Neural progenitor cell (in vitro differentiated cells): Measurements from ENCODE around the gene PCED1A.

Experiments
- EZH2phosphoT487 ChIP-seq: fragments of 200-600 bp; sonication (generic); IDR thresholded peaks from 2 replicates; pipeline ENCODE4 v1.6.1; 2017; ENCODE audit warnings: antibody characterized with exemption
- TF ChIP-seq, protein P1 (sequence below): fragments of 200-600 bp; sonication (generic); IDR thresholded peaks from 2 replicates; pipeline ENCODE4 v1.5.1; 2017; ENCODE audit warnings: antibody characterized with exemption, mild to moderate bottlenecking

DNA sequence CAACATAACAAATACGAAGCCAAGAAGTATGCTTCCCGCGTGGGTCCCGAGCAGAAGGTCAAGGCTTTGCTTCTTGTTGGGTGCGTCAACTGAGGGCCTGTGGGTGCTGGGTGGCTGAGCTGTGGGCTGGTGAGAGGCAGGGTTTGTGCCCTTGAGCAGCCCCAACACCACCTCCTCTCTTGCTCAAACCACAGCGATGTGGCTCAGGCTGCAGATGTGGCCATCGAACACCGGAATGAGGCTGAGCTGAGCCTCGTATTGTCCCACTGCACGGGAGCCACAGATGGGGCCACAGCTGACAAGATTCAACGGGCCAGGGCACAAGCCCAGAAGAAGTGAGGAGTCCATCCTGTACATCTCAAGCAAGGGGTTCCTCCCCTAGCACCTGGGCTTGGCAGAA, 25.8 kb upstream of the PCED1A start:
- TF ChIP-seq, protein P1, sequence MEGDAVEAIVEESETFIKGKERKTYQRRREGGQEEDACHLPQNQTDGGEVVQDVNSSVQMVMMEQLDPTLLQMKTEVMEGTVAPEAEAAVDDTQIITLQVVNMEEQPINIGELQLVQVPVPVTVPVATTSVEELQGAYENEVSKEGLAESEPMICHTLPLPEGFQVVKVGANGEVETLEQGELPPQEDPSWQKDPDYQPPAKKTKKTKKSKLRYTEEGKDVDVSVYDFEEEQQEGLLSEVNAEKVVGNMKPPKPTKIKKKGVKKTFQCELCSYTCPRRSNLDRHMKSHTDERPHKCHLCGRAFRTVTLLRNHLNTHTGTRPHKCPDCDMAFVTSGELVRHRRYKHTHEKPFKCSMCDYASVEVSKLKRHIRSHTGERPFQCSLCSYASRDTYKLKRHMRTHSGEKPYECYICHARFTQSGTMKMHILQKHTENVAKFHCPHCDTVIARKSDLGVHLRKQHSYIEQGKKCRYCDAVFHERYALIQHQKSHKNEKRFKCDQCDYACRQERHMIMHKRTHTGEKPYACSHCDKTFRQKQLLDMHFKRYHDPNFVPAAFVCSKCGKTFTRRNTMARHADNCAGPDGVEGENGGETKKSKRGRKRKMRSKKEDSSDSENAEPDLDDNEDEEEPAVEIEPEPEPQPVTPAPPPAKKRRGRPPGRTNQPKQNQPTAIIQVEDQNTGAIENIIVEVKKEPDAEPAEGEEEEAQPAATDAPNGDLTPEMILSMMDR = no peak
- no peak for TF ChIP-seq EZH2phosphoT487
